KBM-7 (cell line): ENCODE data around the gene LYST.

ENCODE experiments used
- DNase-seq: peaks from one replicate; pipeline ENCODE4 v3.0.0-alpha.2; 2015
- in situ Hi-C: fragments of 300-500 bp; cut with MboI; formaldehyde crosslinking; loops from 2 replicates; pipeline ENCODE4 v1.14.3; 2020; ENCODE audit warnings: low sequenced_read_pairs, low pct_unique_long_range_greater_than_20kb, mixed read lengths

LYST gene

DNA sequence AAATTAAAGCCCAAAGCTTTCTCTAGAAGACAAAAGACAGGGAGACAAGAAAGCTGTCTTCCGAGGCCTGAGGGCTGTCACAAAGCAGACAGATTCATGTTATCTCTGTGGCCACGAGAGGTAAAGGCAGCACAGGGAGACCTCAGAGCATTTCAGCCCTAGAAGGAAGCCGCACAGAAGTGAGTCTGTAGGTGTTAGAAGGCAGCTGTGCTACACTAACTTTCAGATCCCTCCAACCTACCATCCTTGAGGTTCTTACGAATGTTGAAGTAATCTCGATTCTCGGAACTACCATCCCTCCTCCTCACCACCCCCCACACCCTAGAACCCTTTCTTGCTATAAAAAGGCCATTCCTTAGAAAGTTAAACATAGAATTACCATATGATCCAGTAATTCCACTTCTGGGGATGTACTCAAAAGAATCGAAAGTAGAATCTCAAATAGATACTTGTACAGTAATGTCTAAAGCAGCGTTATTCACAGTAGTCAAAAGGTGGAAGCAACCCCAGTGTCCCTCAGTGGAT is 21.5 kb upstream of the LYST start:
- in situ Hi-C loops, result no loop called here
- DNase-seq, result no peak

DNA sequence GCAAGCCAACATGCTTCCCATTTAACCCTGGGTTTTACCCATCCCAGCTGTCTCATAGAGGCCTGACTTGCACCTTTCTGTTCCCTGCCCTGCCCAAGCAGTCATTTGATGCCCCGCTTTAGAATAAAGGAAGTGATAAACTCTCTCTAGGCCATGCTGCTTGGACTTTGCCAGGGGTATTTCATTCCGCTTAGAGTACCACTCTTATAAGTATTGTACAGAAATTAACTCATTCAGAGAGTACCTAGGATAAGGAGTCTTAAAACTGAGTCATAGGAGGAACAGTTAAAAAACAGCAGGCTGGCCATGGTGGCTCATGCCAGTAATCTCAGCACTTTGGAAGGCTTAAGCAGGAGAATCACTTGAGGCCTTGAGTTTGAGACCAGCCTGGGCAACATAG is 21.0 kb upstream of the LYST start:
- in situ Hi-C loops, result no loop called here
- no peak for DNase-seq

DNA sequence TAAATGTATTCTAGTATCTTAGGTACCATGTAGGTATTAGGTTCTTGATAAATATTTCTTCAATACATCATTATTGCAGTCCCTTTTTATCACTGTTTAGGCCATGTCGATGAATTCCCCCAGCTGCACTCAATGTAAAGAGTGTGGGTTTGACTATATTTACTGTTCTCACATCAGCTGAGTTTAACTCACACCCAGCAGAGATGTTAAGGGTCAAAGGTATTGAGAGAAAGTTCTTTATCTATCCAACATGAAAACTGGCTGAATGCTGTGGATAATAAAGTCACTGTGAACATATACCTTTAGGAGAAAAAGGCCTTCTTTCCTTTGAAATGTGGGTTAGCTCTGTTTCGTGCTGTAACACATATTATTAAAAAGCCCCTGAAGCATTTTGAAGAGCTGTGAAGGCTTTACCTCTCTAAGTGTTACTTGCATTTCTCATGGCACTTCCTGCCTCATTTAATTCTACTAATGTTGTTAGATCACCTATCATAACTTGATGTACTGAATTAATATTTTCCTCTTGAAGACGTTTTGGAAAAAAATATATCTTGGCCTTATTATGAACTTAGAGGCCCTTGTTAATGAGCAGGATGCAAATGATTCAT is 19.1 kb upstream of the LYST start:
- in situ Hi-C loops, result no loop called here

DNA sequence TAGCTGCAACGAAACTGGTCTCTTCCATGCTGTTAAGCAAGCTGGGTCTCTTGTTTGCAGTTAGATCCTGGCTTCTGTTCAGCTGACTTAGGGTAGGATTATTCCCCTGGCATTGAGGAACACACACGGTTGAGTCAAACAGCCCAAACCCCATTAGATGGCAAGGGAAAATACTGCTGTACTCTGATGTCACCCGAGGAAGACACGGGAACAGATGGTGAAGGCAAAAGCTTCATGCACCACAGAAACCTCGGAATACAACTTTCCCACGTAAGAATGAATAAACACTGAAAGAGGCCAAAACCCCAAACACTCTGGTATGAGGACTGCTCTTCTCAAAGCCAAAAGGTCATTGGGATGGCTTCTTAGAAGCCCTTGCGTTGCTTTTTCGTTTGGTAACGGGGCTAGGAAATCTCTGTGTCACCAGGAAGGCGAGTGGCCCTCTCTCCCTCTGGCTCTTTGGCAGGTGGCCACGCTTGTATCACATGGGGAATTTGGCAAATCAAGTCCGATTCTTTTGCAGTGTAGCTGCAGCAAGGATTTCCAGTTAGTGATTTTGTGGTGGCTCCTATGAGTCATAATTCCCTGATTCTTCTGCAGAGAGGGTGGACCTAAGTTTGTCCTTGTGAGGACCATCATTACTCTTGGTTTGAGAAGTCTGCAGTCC is 16.7 kb upstream of the LYST start:
- DNase-seq, result no peak
- in situ Hi-C loops, result no loop called here

More for the DNA sequence above, 19.1 kb upstream of the LYST start:
- DNase-seq, result no peak

DNA sequence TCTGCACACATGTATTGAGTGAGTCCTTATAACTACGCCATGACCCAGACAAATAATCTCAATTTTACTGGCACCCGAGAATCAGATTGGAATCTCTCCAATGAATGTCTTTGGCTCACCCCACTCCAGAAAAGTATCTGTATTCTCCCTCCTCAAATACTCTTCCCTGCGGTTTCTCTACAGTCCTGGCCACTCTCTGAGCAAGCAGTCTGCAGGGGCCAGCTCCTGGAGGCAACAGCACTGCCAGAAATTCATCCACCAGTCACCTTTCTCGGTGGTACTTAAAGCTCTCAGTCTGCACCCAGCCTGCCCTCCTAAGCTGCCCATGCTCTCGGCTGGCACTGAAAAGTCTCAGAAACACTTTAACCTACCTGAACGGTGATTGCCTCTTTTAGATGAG is 16.1 kb upstream of the LYST start:
- in situ Hi-C loops, result no loop called here
- no peak for DNase-seq

- DNase-seq, result no peak
- in situ Hi-C loops, result no loop called here
These were observed 15.4 kb upstream of the LYST start for GRCh38 chr1:235881930-235882700.

DNA sequence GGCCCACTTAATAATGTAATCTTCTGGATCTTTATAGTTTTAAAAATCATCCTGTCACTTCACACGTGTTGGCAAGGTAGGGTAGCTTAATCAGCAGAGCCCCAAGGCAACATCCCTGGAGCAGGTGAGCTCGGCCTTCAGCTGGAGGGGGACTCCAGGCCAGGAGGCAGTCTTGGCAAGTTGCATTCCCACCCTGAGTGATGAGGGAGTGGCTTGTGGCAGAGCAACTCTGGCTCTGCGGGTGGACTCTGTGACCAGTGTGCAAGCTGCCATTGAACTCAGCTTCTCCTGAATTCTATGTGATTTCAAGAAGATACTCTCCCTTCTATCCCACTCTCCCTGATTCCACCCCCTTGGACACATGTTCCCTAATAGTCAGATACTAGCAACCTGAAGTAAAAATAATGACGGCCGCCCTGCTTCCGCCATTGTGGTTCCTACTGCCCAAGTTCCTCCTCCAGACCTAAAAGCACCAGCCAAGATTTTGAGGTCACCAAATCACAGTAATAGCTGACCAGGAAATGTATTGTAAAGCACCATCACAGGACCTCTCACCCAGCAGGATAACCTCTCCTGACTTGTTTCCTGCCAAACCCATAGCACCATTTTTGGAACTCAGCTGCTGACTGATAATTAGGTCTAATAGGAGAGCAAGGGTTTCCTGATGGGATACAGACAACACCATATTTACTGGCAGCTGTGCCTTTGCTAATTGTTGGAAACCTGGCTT is 11.5 kb upstream of the LYST start:
- DNase-seq, result no peak
- in situ Hi-C loops, result no loop called here

DNA sequence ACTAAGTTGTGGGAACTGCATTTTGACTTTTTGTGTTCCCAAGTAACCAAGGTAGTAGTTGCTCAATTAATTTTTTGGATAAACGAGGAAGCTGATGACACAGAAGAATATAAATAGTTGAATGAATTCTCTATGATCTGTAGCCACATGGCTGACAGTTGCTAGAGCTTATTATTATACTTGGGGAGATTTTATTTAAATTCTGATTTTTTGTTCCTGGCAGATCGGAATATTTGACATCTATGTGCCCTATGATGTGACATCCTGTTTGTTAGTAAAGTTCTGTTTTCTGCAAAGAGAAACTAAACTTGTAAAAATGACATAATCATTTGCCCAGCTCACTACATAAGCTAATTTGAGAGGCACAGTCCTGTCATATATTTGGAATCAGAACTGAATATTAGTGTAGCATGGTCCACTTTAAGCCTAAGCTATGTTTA is 9.7 kb upstream of the LYST start:
- no peak for DNase-seq
- in situ Hi-C loops, result no loop called here

DNA sequence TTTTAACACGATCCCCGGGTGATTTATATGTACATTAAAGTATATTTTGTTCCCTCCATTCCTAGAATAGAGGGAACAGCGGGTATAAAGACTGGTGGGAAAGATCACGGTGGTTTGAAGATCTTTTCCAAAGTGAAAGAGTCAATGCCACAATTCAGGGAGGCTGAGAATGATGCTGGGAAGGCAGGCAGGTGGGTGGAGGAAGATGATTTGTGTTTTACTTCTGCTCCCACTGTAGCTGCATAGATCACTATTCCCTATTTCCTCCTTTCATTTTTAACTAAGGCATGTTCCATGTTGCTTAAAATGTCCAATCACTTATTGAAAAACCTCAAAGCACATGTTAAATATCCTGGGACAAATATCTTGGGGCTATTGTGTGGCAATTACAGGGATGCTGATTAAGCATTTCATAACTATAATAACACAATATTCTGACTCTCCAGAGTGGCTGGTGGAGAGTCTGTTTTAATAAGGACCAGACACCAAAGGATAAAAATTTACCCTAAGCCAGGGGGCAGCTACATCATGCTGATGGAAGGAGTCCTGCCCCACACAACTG is 8.4 kb upstream of the LYST start:
- in situ Hi-C loops, result no loop called here
- no peak for DNase-seq

GRCh38 chr1:235874261-235874660 is 7.6 kb upstream of the LYST start:
- no peak for DNase-seq
- in situ Hi-C loops, result no loop called here

DNA sequence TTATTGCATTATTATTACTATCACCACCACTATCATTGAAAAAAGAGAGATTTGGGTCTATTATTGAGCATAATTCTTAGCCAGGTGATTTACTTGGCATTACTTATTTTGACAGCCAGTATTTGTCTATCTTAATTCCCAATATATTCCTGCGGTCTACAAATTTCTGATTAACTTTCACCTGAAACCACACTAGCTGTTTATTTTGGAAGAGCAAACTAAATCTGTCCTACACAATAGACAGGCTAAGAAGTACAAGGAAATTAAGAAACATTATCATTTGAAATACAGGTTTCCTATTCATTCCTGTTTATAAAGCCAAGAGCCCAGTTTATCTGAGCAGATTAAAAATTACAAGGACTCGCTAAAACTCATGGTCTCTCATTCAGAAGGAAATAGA is 6.9 kb upstream of the LYST start:
- in situ Hi-C loops, result no loop called here
- DNase-seq, result no peak

- no peak for DNase-seq
- in situ Hi-C loops, result no loop called here
These were observed 6.3 kb upstream of the LYST start for GRCh38 chr1:235873045-235873444.

- in situ Hi-C loops, result no loop called here
These were observed 5.6 kb upstream of the LYST start for GRCh38 chr1:235872270-235872669.

DNA sequence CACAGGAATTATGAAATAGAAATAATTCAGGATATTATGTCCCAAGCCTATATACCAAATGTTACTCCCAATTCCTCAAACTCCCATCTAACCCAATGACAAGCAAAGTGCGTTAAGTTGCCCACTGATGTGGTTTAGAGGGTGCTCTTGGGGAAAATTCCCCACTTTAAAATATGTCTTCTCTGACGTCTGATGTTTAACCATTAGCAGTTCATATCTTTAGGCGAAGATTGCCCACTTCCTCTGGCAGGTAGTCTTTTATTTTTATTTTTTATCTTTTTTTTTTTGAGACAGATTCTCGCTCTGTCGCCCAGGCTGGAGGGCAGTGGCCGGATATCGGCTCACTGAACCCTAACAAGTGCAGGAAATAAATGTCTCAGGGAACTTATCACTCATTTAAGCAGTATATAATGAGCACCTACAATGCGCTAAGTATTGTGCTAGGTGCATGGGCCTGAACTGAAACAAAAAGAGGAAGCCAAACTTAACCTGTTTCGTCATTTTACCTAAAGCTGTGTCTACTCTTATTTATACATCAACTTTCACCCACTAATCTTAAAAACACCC is 1.3 kb upstream of the LYST start:
- in situ Hi-C loops, result no loop called here
- no peak for DNase-seq

More at GRCh38 chr1:235872270-235872669, 5.6 kb upstream of the LYST start:
- no peak for DNase-seq

- in situ Hi-C loops, result no loop called here
- peak; percentile 94 for DNase-seq
These were observed 473 bp upstream of the LYST start for GRCh38 chr1:235866913-235867845.

DNA sequence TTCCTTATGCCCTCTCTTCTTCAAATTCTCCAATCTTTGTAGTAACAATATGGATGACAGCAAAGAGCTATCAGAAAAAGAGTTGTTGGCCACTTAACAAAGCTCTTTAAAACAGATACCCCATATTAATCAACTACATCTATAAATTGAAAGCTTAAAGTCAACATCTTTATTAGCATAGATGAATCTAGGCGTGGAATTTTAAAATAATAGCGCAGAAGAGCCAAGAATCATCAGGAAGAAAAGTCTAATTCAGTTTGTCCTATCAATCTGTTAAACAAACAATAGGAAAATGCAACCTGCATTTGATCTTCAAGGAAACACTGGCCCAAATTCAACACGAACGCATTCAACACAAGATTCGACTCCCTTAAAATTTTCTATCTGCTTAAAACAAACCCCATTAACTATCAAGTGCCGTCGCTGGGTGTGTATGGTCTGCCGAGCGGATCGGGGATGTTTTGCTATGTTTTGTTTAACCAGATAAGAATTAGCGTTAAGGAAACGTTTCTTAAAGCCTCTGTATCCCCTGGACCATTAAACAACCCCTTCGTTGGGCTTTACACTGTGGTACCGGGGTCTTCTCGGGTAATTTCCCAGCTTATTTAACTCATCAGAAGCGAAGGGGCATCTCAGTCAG is 1.0 kb downstream of the LYST start:
- in situ Hi-C loops, result no loop called here

DNA sequence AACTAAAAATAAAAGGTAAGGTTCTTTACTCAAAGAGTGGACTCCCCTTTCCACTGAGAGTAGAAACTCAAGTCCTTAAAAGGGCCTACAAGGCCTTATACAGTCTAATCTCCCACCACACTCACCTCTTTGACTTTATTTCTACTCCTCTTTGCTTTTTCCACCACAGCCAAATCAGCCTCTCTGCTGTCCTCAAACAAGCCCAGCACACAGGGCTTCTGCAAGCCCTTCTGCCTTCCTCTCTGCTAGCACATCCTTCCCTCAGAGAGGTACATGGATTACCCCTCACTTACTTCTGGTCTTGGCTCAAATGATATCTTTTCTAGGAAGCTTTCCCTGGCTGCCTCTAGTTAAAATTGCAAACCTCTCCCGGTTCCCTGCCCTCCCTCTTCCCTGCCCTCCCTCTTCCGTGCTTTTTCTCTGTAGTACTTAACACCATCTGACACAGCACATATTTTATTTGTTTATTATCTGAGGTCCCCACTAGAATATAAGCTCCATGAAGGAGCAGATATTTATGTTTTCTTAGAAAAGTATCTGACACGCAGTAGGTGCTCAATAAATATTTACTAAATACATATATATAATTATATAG is 1.7 kb downstream of the LYST start:
- in situ Hi-C loops, result no loop called here

More for the DNA sequence above, 1.0 kb downstream of the LYST start:
- no peak for DNase-seq

More for the DNA sequence above, 1.7 kb downstream of the LYST start:
- DNase-seq, result no peak
